ENCODE measurements around the gene NUP153. TPM values are rescaled to one million over a fixed set of nuclear protein-coding genes. Genes with fewer than 3 reads are reported as not detected.
"Not testable (repeated sequence)": the region's sequence is repeated elsewhere in the genome, so short reads cannot be mapped to it uniquely, and the experiment has no call there.

The NUP153 gene
- total RNA-seq, 1 donor from 2014 or later = 33.5 TPM

GRCh38 chr6:17740559-17741220 lies 34.0 kb upstream of the NUP153 start:
- TF ChIP-seq CTCF (IDR thresholded peaks at IDR 0.05) = no peak
- Histone ChIP-seq H3K4me1 (no peaks in the 10 kb centered on the region), H3K9me3 (peaks cover 16% of the 10 kb centered on the region), H3K27me3 (no peaks in the 10 kb centered on the region), H3K36me3 (no peaks in the 10 kb centered on the region), H3K4me3 (no peak overlapping the region), H3K27ac (no peak overlapping the region)
- peak; percentile 24 for ATAC-seq
- intact Hi-C loops (cut with DNase I) = no loop called here
- DNase-seq = no peak

- Histone ChIP-seq H3K27me3 (no peaks in the 10 kb centered on the region), H3K4me1 (no peaks in the 10 kb centered on the region), H3K9me3 (peaks cover 16% of the 10 kb centered on the region), H3K4me3 (no peak overlapping the region), H3K36me3 (no peaks in the 10 kb centered on the region), H3K27ac (no peak overlapping the region)
- no peak for TF ChIP-seq CTCF (IDR thresholded peaks at IDR 0.05)
- ATAC-seq (no peak), DNase-seq (no peak)
- intact Hi-C loops (cut with DNase I) = no loop called here
Observed at GRCh38 chr6:17737704-17738252, 31.1 kb upstream of the NUP153 start.

- H3K4me1 ChIP-seq; intact Hi-C loops (cut with DNase I); H3K36me3 ChIP-seq; H3K4me3 ChIP-seq; H3K27ac ChIP-seq; H3K27me3 ChIP-seq; DNase-seq; ATAC-seq: not testable (repeated sequence)
- H3K9me3 ChIP-seq = peaks cover 16% of the 10 kb centered on the region
Observed at GRCh38 chr6:17735311-17735710, 28.6 kb upstream of the NUP153 start.

GRCh38 chr6:17730078-17730704 lies 23.5 kb upstream of the NUP153 start:
- DNase-seq = no peak
- Histone ChIP-seq H3K27me3 (no peaks in the 10 kb centered on the region), H3K9me3 (no peaks in the 10 kb centered on the region), H3K27ac (no peak overlapping the region), H3K4me1 (no peaks in the 10 kb centered on the region), H3K4me3 (no peak overlapping the region), H3K36me3 (no peaks in the 10 kb centered on the region)
- ATAC-seq = no peak
- no peak for TF ChIP-seq CTCF (IDR thresholded peaks at IDR 0.05)
- intact Hi-C loops (cut with DNase I) = no loop called here

- H3K4me3 ChIP-seq = no peak overlapping the region
- no peaks in the 10 kb centered on the region for H3K36me3 ChIP-seq
- no peak overlapping the region for H3K27ac ChIP-seq
- no peaks in the 10 kb centered on the region for H3K9me3 ChIP-seq
- DNase-seq = no peak
- TF ChIP-seq CTCF (IDR thresholded peaks at IDR 0.05) = no peak
- H3K4me1 ChIP-seq = no peaks in the 10 kb centered on the region
- no peaks in the 10 kb centered on the region for H3K27me3 ChIP-seq
- ATAC-seq = no peak
- intact Hi-C loops (cut with DNase I) = no loop called here
Observed at GRCh38 chr6:17729223-17730077, 22.7 kb upstream of the NUP153 start.

Measured in upper lobe of right lung (tissue), 1 donor.